ENCODE results near the gene LRRC61.

DNA sequence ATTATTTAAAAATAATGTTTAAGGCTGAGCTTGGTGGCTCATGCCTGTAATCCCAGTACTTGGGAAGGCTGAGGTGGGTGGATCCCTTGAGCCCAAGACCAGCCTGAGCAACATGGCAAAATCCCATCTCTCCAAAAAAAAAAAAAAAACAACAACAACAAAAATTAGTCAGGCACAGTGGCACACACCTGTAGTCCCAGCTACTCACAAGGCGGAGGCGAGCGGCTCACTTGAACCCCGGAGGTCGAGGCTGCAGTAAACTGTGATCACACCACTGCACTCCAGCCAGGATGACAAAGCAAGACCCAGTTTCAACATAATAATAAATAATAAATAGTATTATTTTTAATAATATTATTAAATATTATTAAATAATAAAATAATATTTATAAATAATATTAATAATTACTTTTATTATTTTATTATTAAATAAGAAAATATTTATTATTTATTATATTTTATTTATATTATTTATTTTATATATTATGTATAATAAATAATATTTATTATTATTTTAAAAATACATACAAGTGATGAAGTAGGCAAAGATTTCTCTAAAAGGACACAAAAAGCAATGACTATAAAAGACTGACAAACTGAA, 8.4 kb upstream of the LRRC61 start:
- no peak for TF ChIP-seq POLR2A (IDR thresholded peaks at IDR 0.05)
- TF ChIP-seq, protein P1, sequence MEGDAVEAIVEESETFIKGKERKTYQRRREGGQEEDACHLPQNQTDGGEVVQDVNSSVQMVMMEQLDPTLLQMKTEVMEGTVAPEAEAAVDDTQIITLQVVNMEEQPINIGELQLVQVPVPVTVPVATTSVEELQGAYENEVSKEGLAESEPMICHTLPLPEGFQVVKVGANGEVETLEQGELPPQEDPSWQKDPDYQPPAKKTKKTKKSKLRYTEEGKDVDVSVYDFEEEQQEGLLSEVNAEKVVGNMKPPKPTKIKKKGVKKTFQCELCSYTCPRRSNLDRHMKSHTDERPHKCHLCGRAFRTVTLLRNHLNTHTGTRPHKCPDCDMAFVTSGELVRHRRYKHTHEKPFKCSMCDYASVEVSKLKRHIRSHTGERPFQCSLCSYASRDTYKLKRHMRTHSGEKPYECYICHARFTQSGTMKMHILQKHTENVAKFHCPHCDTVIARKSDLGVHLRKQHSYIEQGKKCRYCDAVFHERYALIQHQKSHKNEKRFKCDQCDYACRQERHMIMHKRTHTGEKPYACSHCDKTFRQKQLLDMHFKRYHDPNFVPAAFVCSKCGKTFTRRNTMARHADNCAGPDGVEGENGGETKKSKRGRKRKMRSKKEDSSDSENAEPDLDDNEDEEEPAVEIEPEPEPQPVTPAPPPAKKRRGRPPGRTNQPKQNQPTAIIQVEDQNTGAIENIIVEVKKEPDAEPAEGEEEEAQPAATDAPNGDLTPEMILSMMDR (IDR thresholded peaks at IDR 0.05): no peak

Data from thyroid gland (tissue), 4 donors.